AG09319 (cell line): ENCODE measurements around the gene DPF3.

ENCODE experiments used
- DNase-seq: peaks from one replicate; pipeline ENCODE4 v3.0.0-alpha.2; 2010; ENCODE audit warnings: low read depth; ENCODE audit errors: extremely low read depth
- TF ChIP-seq, protein P1 (sequence below): IDR thresholded peaks from 2 replicates; pipeline ENCODE4 v1.5.1; 2011; ENCODE audit warnings: low read depth, mild to moderate bottlenecking, inconsistent platforms, low read length, moderate library complexity

DPF3 gene

DNA sequence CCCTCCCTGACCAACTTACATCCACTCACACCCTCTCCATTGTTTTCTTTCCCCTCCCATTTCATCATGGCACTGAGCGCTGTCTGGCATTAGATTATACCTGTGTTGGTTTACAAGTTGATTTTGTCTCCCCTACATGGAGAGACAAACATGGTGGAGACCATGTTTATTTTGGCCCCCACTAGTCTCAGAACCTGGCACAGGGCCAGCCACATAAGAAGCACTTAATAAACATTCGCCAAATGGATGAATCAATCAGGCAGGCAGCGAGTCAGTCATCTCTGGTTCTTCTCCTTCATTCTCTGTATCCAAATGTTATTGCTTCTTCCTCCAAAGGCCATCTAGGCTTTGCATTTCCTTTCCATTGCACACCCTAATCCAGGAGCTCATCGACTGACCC, 177.4 kb downstream of the DPF3 start:
- TF ChIP-seq, protein P1, sequence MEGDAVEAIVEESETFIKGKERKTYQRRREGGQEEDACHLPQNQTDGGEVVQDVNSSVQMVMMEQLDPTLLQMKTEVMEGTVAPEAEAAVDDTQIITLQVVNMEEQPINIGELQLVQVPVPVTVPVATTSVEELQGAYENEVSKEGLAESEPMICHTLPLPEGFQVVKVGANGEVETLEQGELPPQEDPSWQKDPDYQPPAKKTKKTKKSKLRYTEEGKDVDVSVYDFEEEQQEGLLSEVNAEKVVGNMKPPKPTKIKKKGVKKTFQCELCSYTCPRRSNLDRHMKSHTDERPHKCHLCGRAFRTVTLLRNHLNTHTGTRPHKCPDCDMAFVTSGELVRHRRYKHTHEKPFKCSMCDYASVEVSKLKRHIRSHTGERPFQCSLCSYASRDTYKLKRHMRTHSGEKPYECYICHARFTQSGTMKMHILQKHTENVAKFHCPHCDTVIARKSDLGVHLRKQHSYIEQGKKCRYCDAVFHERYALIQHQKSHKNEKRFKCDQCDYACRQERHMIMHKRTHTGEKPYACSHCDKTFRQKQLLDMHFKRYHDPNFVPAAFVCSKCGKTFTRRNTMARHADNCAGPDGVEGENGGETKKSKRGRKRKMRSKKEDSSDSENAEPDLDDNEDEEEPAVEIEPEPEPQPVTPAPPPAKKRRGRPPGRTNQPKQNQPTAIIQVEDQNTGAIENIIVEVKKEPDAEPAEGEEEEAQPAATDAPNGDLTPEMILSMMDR = no peak
- DNase-seq = no peak

DNA sequence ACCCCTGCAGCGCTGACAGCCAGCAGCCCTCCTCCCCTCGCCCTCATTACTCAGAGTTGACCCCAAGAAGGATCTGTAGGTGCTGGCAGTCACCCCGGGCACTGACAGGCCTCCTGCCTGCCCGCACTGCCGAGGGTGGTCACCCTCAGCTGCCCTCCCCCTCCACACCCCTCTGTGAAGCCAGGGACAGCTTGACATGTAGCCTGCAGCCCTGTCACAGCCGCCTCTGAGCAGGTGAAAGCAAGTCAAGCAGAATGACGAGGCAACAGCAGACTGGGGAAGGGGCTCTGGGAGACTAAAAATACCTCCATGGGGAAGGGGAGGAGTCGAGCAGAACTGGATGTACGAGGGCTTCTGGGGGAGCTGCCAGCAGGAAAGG, 178.1 kb downstream of the DPF3 start:
- TF ChIP-seq, protein P1 = no peak
- no peak for DNase-seq

DNA sequence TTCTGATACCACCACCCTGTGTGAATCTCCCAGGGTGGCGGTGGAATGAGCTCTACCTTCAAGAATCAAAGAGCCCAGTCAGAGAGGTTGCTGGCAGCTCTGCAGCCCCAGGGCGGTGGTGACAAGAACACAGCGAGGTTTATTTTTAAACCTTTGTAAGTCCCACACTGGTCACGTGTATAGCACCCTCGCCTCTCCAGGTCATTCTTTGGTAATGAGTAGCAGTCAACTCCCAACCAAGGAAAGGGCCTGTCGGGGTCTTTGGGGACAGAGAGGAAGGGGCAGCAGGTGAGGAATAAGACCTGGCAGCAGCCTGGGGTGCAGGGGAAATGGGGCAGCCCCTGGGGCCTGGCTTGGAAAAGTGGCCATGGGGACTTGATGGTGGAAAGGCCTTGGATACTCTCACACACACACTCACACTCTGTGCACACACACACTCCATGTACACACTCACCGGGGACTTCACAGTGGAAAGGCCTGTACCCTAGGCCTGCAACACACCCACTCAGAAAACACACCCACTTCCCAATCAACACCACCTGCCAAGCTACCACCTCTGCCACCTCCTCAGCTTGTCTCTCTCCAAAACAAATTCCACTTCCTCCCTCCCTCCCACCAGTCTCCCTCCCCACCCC, 178.6 kb downstream of the DPF3 start:
- TF ChIP-seq, protein P1 = no peak
- DNase-seq = no peak

DNA sequence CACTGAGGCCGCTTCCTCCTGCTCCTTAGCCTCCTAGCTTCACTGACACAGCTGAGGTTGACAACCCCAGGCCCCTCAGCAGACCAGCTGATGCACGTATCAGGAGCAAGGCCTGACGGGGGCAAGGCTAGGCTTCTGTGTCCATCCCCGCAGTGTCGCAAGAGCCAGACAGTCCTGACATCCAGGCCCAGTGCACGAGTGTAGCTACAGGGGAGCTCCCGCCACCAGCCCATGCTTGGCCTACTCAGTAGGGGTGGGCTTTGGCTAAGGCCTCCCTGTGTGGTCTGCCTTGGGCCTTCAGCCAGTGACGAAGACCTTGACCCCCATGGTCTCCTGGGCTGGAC, 179.1 kb downstream of the DPF3 start:
- TF ChIP-seq, protein P1 = no peak
- no peak for DNase-seq

DNA sequence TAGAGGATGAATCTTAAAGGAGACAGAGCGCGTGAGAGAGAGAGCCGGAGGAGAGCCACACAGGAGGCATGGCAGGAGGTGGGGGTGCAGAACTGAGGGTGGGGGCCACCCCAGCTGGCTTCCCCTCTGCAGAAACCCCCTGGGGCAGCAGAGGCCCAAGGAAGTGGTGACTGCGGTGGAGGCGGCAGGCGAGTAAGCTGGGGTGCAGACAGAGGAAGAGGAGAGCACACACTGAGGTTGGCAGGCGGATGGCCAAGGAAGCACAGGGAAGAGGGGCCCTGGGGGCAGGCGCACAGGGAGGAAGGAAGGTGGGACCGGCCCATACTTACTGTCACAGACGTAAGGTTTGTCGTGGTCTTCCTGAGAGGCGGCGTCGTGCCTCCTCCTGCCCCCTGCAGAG, 179.8 kb downstream of the DPF3 start:
- TF ChIP-seq, protein P1 = no peak
- DNase-seq = no peak

DNA sequence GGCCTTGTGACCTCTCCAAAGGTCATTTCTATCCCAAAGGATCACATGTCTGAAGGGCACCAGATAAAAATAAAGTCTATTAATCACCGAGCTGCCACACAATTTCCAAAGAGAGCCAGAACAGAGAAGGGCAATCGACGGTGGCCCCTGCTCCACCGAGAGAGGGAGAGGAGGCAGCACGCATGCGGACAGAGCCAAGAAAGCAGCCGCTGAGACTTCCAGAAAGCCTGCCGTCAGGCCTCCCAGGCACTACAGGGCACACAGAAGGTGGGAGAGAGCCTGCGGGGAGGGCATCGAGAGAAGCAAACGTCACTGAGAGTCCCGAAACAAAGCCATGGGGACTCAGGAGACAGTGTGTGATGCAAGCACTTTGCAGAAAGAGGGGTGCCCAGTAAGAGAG, 182.0 kb downstream of the DPF3 start:
- DNase-seq = no peak
- TF ChIP-seq, protein P1 = no peak

DNA sequence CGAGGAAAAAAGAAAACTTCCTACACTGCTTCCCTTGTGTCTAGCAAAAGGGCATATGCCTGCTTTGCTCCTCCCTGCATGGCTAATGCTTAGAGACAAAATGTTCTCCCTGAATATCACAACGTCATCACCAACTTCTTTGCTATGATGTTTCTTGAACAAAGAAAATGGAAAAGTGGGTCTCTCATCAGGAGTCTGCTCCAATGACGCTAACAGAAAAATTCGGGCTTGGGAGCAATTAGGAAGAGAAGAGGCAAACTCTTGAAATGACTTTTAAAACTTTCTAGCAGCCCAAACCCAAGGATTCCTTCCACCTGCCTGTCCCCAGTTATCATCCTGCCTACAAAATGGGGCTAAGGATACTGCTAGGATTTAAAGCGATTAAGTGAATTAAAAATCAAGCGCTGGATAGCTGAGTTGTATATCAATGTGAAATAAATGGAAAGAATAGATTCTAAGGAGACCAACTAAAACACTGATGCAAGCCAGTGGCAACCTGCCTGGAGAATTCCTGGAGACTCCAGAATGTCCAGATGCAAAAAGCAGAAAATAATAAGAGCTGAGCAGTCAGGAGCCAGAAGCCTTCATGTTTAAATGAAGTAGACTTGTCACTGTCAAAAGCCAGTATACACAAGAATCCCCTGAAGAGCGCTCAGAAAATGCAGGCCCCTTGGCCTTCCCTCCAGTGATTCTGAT, 183.8 kb downstream of the DPF3 start:
- DNase-seq = peak; percentile 38
- TF ChIP-seq, protein P1 = no peak
